COLO668 (cell line): ENCODE measurements around the gene CFC1.
"Not testable (repeated sequence)": the region's sequence is repeated elsewhere in the genome, so short reads cannot be mapped to it uniquely, and the experiment has no call there.

Source experiments
- DNase-seq: peaks from one replicate; lab custom pipeline; 2025; ENCODE audit not compliant: unreplicated experiment; lab: John Stamatoyannopoulos, UW

CFC1 gene

GRCh38 chr2:130599393-130599792 lies at the start of gene CFC1:
TSS of gene CFC1 (minus strand) at chr2:130599575. CDS start at chr2:130599287, 288 bp downstream.
- DNase-seq = not testable (repeated sequence)

- not testable (repeated sequence) for DNase-seq
Measured at GRCh38 chr2:130641688-130642087, 42.3 kb upstream of the CFC1 start.

- DNase-seq = not testable (repeated sequence)
Measured at GRCh38 chr2:130638973-130639372, 39.6 kb upstream of the CFC1 start.

- DNase-seq = not testable (repeated sequence)
Measured at GRCh38 chr2:130628784-130629475, 29.6 kb upstream of the CFC1 start.

GRCh38 chr2:130611140-130611539 lies 11.8 kb upstream of the CFC1 start, which contains the start of gene POTEJ:
TSS of gene POTEJ (plus strand) at chr2:130611440. CDS start at chr2:130611533, 93 bp downstream.
- not testable (repeated sequence) for DNase-seq

GRCh38 chr2:130610486-130610885 lies 11.1 kb upstream of the CFC1 start:
- not testable (repeated sequence) for DNase-seq

- not testable (repeated sequence) for DNase-seq
Measured at GRCh38 chr2:130609002-130609920, 9.9 kb upstream of the CFC1 start.

- not testable (repeated sequence) for DNase-seq
Measured at GRCh38 chr2:130608276-130609001, 9.1 kb upstream of the CFC1 start.

GRCh38 chr2:130601648-130602302 lies 2.4 kb upstream of the CFC1 start:
- DNase-seq = not testable (repeated sequence)

GRCh38 chr2:130599926-130600325 lies 551 bp upstream of the CFC1 start:
- not testable (repeated sequence) for DNase-seq

- DNase-seq = not testable (repeated sequence)
Measured at GRCh38 chr2:130598463-130598862, 912 bp downstream of the CFC1 start.

- DNase-seq = not testable (repeated sequence)
Measured at GRCh38 chr2:130597994-130598393, 1.4 kb downstream of the CFC1 start.

- not testable (repeated sequence) for DNase-seq
Measured at GRCh38 chr2:130596757-130597156, 2.6 kb downstream of the CFC1 start.

GRCh38 chr2:130594011-130594410 lies 5.4 kb downstream of the CFC1 start:
- not testable (repeated sequence) for DNase-seq

- not testable (repeated sequence) for DNase-seq
Measured at GRCh38 chr2:130592791-130593414, 6.5 kb downstream of the CFC1 start.

GRCh38 chr2:130590842-130591359 lies 8.5 kb downstream of the CFC1 start:
- not testable (repeated sequence) for DNase-seq

- DNase-seq = not testable (repeated sequence)
Measured at GRCh38 chr2:130590170-130590841, 9.1 kb downstream of the CFC1 start.

GRCh38 chr2:130588688-130589458 lies 10.5 kb downstream of the CFC1 start:
- not testable (repeated sequence) for DNase-seq
